Neural progenitor cell (in vitro differentiated cells): ENCODE data around the gene IKZF3. TPM values are rescaled to one million over a fixed set of nuclear protein-coding genes. Genes with fewer than 3 reads are reported as not detected.

Experiments used
- DNase-seq: peaks from one replicate; pipeline ENCODE4 v3.0.0-alpha.2; 2016; ENCODE audit warnings: low spot score
- H2AFZ ChIP-seq: fragments of 200-600 bp; sonication (generic); replicated peaks from 2 replicates; pipeline ENCODE4 v1.6.1; 2016; ENCODE audit warnings: antibody characterized with exemption
- H3F3A ChIP-seq: fragments of 200-600 bp; sonication (generic); 2 replicates; pipeline ENCODE4 v1.6.1; 2016; ENCODE audit warnings: antibody characterized with exemption, low read depth
- H3K27ac ChIP-seq: fragments of 200-600 bp; sonication (generic); 2 replicates; pipeline ENCODE4 v1.5.1; 2016; ENCODE audit warnings: mild to moderate bottlenecking
- H3K27me3 ChIP-seq: fragments of 200-600 bp; sonication (generic); 2 replicates; pipeline ENCODE4 v1.6.1; 2016; ENCODE audit warnings: mild to moderate bottlenecking, moderate library complexity
- H3K36me3 ChIP-seq: fragments of 200-600 bp; sonication (generic); 2 replicates; pipeline ENCODE4 v1.5.1; 2016
- H3K4me1 ChIP-seq: fragments of 200-600 bp; sonication (generic); 2 replicates; pipeline ENCODE4 v1.6.1; 2016; ENCODE audit warnings: mixed run types
- H3K4me2 ChIP-seq: fragments of 200-600 bp; sonication (generic); 2 replicates; pipeline ENCODE4 v1.6.1; 2016
- H3K4me3 ChIP-seq: fragments of 200-600 bp; sonication (generic); 2 replicates; pipeline ENCODE4 v1.5.1; 2016
- H3K79me2 ChIP-seq: fragments of 200-600 bp; sonication (generic); 2 replicates; pipeline ENCODE4 v1.6.1; 2016; ENCODE audit warnings: low read depth
- H3K9ac ChIP-seq: fragments of 200-600 bp; sonication (generic); 2 replicates; pipeline ENCODE4 v1.6.1; 2016
- H3K9me3 ChIP-seq: fragments of 200-600 bp; sonication (generic); 2 replicates; pipeline ENCODE4 v1.5.1; 2016; ENCODE audit warnings: low read depth
- H4K20me1 ChIP-seq: fragments of 200-600 bp; sonication (generic); 2 replicates; pipeline ENCODE4 v1.6.1; 2016; ENCODE audit warnings: low read depth
- H3K27ac Mint-ChIP-seq: 3 replicates; pipeline ENCODE4 v1.8.0; 2021; ENCODE audit warnings: mixed read lengths
- H3K27me3 Mint-ChIP-seq: 2 replicates; pipeline ENCODE4 v1.8.0; 2022; ENCODE audit warnings: low read depth, mild to moderate bottlenecking, inconsistent platforms, moderate library complexity, mixed read lengths; ENCODE audit not compliant: insufficient read depth
- H3K36me3 Mint-ChIP-seq: 3 replicates; pipeline ENCODE4 v1.8.0; 2021; ENCODE audit warnings: mixed read lengths
- H3K4me1 Mint-ChIP-seq: 3 replicates; pipeline ENCODE4 v1.8.0; 2021; ENCODE audit warnings: mixed read lengths
- H3K4me3 Mint-ChIP-seq: 3 replicates; pipeline ENCODE4 v1.8.0; 2021; ENCODE audit warnings: mild to moderate bottlenecking, moderate library complexity, mixed read lengths
- H3K9me3 Mint-ChIP-seq: 3 replicates; pipeline ENCODE4 v1.8.0; 2020; ENCODE audit warnings: mixed read lengths
- EZH2 ChIP-seq: fragments of 200-600 bp; sonication (generic); IDR thresholded peaks from 2 replicates; pipeline ENCODE4 v1.6.1; 2017; ENCODE audit warnings: antibody characterized with exemption, mild to moderate bottlenecking, moderate library complexity
- EZH2phosphoT487 ChIP-seq: fragments of 200-600 bp; sonication (generic); IDR thresholded peaks from 2 replicates; pipeline ENCODE4 v1.6.1; 2017; ENCODE audit warnings: antibody characterized with exemption
- total RNA-seq: library from RNA; depleted of rRNA; stranded (reverse); fragments of >200 nt; gene quantifications from 2 replicates; pipeline ENCODE4 v1.2.3, GENCODE V29; 2015; ENCODE audit warnings: low replicate concordance
- TF ChIP-seq, protein P1 (sequence below): fragments of 200-600 bp; sonication (generic); IDR thresholded peaks from 2 replicates; pipeline ENCODE4 v1.5.1; 2017; ENCODE audit warnings: antibody characterized with exemption, mild to moderate bottlenecking

The IKZF3 gene
- total RNA-seq, 1 donor from 2014 or later: not detected

DNA sequence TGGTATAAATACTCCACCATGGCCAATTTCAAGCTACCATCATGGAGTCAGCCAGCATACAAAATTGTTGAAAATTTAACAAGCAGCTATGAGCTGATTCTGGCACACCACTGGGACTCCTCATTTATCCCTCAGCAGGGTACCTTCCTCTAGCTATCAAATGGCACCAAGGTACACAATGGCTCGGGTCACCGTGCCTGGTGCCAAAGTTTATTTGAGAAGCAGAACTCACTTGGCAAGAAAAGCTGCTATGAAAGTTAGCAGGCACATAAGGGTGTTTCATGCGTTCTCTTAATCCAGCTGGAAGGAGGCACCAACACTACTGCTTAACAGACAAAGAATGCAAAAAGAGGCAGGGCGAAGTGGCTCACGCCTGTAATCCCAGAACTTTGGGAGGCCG lies 51.6 kb downstream of the IKZF3 start:
- Histone ChIP-seq H3K9ac (no peak overlapping the region), H3K36me3 (no peaks in the 10 kb centered on the region), H3K9me3 (no peaks in the 10 kb centered on the region), H4K20me1 (no peaks in the 10 kb centered on the region), H3K4me1 (no peaks in the 10 kb centered on the region), H3K79me2 (no peaks in the 10 kb centered on the region), H3K27me3 (no peaks in the 10 kb centered on the region), H3F3A (no peaks in the 10 kb centered on the region), H2AFZ (no peak overlapping the region), H3K27ac (no peak overlapping the region), H3K4me2 (no peak overlapping the region), H3K4me3 (no peak overlapping the region)
- no peaks in the 10 kb centered on the region for H3K27me3 Mint-ChIP-seq
- H3K4me1 Mint-ChIP-seq: peaks cover 5% of the 10 kb centered on the region
- TF ChIP-seq EZH2 (no peak), EZH2phosphoT487 (no peak)
- TF ChIP-seq, protein P1, sequence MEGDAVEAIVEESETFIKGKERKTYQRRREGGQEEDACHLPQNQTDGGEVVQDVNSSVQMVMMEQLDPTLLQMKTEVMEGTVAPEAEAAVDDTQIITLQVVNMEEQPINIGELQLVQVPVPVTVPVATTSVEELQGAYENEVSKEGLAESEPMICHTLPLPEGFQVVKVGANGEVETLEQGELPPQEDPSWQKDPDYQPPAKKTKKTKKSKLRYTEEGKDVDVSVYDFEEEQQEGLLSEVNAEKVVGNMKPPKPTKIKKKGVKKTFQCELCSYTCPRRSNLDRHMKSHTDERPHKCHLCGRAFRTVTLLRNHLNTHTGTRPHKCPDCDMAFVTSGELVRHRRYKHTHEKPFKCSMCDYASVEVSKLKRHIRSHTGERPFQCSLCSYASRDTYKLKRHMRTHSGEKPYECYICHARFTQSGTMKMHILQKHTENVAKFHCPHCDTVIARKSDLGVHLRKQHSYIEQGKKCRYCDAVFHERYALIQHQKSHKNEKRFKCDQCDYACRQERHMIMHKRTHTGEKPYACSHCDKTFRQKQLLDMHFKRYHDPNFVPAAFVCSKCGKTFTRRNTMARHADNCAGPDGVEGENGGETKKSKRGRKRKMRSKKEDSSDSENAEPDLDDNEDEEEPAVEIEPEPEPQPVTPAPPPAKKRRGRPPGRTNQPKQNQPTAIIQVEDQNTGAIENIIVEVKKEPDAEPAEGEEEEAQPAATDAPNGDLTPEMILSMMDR: no peak
- no peak overlapping the region for H3K27ac Mint-ChIP-seq
- H3K36me3 Mint-ChIP-seq: no peaks in the 10 kb centered on the region
- H3K9me3 Mint-ChIP-seq: no peaks in the 10 kb centered on the region
- H3K4me3 Mint-ChIP-seq: no peak overlapping the region
- DNase-seq: no peak

DNA sequence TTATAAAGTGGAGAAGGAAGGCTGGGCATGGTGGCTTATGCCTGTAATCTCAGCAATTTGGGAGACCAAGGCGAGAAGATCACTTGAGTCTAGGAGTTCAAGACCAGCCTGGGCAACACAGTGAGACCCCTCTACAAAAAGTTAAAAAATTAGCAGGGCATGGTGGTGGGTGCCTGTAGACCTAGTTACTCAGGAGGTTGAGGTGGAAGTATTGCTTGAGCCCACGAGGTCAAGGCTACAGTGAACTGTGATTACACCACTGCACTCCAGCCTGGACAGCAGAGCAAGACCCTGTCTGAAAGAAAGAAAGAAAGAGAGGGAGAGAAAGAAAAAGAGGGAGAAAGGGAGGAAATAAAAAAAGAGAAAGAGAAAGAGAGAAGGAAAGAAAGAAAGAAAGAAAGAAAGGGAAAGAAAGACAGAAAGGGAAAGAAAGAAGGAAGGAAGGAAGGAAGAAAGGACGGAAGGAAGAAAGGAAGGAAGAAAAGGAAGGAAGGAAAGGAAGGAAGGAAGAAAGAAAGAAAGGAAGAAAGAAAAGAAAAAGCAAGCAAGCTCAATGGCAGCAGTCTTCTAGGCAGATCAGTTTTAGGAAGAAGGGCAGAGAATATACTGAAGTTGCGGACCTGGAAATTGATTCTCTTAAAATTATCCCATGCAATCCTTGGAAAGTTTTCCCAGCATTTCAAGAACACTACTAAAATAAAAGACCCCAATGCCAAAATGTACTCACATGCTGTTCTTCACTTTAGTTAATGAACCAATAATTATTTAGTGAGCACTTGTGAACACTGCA lies 53.0 kb downstream of the IKZF3 start:
- no peaks in the 10 kb centered on the region for H3K4me1 ChIP-seq
- no peaks in the 10 kb centered on the region for H3K9me3 Mint-ChIP-seq
- TF ChIP-seq, protein P1: no peak
- TF ChIP-seq EZH2phosphoT487 (no peak), EZH2 (no peak)

DNA sequence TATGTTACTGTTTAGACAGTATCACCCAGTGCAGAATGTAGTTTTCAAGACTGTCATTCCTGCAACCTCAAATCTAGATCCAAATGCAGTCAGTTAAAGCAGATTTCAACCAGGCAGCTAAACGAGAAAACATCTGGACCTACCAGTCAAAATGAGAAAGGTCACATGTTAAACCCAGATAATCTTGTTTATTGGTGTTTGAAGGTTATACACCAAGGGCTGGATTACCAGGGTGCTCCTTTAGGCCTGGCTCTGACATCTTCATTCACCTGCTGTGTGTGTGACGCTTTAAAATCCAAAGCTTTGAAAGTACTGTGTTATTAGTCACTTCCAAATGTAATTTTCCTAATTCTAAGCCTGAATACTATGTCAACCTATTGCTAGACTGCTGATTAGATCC lies 54.9 kb downstream of the IKZF3 start:
- Histone ChIP-seq H3K9me3 (no peaks in the 10 kb centered on the region), H3K36me3 (no peaks in the 10 kb centered on the region), H3K4me3 (no peak overlapping the region), H3K4me2 (no peak overlapping the region), H3K4me1 (no peaks in the 10 kb centered on the region), H3F3A (no peaks in the 10 kb centered on the region), H3K9ac (no peak overlapping the region), H4K20me1 (no peaks in the 10 kb centered on the region), H3K27me3 (no peaks in the 10 kb centered on the region), H2AFZ (no peak overlapping the region), H3K79me2 (no peaks in the 10 kb centered on the region), H3K27ac (no peak overlapping the region)
- H3K27ac Mint-ChIP-seq: no peak overlapping the region
- DNase-seq: no peak
- TF ChIP-seq, protein P1: no peak
- TF ChIP-seq EZH2phosphoT487 (no peak), EZH2 (no peak)
- H3K4me1 Mint-ChIP-seq: peaks cover 5% of the 10 kb centered on the region
- H3K4me3 Mint-ChIP-seq: no peak overlapping the region
- H3K36me3 Mint-ChIP-seq: no peaks in the 10 kb centered on the region
- no peaks in the 10 kb centered on the region for H3K27me3 Mint-ChIP-seq
- H3K9me3 Mint-ChIP-seq: no peaks in the 10 kb centered on the region

More for the DNA sequence above, 53.0 kb downstream of the IKZF3 start:
- Histone ChIP-seq H3K27ac (no peak overlapping the region), H3K9ac (no peak overlapping the region), H3K27me3 (no peaks in the 10 kb centered on the region), H4K20me1 (no peaks in the 10 kb centered on the region), H3F3A (no peaks in the 10 kb centered on the region), H3K36me3 (no peaks in the 10 kb centered on the region), H3K9me3 (no peaks in the 10 kb centered on the region), H2AFZ (no peak overlapping the region), H3K4me3 (no peak overlapping the region), H3K79me2 (no peaks in the 10 kb centered on the region), H3K4me2 (no peak overlapping the region)
- H3K4me3 Mint-ChIP-seq: no peak overlapping the region
- H3K36me3 Mint-ChIP-seq: no peaks in the 10 kb centered on the region
- no peak for DNase-seq
- H3K27ac Mint-ChIP-seq: no peak overlapping the region
- H3K4me1 Mint-ChIP-seq: peaks cover 5% of the 10 kb centered on the region
- no peaks in the 10 kb centered on the region for H3K27me3 Mint-ChIP-seq
